ENCODE measurements around the gene RABL6. TPM values are rescaled to one million over a fixed set of nuclear protein-coding genes. Genes with fewer than 3 reads are reported as not detected.
A peak's percentile ranks its signal among the peaks of the same experiment; 100 is the strongest.

Gene RABL6
- total and polyA plus RNA-seq, 7 donors = 36.0 to 103 (median 55.9) TPM

DNA sequence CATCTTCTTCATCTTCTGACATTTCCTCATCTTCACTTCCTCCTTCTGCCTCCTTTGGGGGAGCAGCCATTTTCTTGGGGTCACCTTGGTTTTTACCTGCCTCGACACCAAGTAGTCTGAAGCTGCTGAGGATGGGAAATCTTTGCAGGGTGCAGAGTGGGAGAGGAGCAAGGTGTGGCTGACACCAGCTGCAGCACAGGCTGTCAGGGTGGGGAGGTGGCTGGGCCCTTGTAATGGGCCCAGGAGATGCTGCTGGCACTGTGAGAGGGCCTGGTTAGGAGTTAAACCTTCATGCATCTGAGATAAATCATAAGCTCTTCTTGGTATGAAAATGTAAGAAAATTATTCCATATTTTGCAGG, 7.7 kb downstream of the RABL6 start:
- Histone ChIP-seq H3K36me3 (peaks cover 0 to 39% (median 0%) of the 10 kb centered on the region in 4 donors), H3K4me3 (no peak overlapping the region), H3K27me3 (no peaks in the 10 kb centered on the region), H3K27ac (no peak overlapping the region), H3K4me1 (peaks cover 0 to 9% (median 4%) of the 10 kb centered on the region in 4 donors), H3K9me3 (no peaks in the 10 kb centered on the region)
- TF ChIP-seq, protein P1, sequence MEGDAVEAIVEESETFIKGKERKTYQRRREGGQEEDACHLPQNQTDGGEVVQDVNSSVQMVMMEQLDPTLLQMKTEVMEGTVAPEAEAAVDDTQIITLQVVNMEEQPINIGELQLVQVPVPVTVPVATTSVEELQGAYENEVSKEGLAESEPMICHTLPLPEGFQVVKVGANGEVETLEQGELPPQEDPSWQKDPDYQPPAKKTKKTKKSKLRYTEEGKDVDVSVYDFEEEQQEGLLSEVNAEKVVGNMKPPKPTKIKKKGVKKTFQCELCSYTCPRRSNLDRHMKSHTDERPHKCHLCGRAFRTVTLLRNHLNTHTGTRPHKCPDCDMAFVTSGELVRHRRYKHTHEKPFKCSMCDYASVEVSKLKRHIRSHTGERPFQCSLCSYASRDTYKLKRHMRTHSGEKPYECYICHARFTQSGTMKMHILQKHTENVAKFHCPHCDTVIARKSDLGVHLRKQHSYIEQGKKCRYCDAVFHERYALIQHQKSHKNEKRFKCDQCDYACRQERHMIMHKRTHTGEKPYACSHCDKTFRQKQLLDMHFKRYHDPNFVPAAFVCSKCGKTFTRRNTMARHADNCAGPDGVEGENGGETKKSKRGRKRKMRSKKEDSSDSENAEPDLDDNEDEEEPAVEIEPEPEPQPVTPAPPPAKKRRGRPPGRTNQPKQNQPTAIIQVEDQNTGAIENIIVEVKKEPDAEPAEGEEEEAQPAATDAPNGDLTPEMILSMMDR (IDR thresholded peaks at IDR 0.05) = no peak
- no peak for TF ChIP-seq POLR2A (IDR thresholded peaks at IDR 0.05)
- TF ChIP-seq POLR2AphosphoS5 (IDR thresholded peaks at IDR 0.05) = no peak
- no peak for TF ChIP-seq EP300 (IDR thresholded peaks at IDR 0.05)
- DNase-seq = no peak
- intact Hi-C loops (cut with DNase I) = no loop called here
- WGBS, 2 donors = 0 to 43% methylated on average over 1 of the region's 1 CpG

DNA sequence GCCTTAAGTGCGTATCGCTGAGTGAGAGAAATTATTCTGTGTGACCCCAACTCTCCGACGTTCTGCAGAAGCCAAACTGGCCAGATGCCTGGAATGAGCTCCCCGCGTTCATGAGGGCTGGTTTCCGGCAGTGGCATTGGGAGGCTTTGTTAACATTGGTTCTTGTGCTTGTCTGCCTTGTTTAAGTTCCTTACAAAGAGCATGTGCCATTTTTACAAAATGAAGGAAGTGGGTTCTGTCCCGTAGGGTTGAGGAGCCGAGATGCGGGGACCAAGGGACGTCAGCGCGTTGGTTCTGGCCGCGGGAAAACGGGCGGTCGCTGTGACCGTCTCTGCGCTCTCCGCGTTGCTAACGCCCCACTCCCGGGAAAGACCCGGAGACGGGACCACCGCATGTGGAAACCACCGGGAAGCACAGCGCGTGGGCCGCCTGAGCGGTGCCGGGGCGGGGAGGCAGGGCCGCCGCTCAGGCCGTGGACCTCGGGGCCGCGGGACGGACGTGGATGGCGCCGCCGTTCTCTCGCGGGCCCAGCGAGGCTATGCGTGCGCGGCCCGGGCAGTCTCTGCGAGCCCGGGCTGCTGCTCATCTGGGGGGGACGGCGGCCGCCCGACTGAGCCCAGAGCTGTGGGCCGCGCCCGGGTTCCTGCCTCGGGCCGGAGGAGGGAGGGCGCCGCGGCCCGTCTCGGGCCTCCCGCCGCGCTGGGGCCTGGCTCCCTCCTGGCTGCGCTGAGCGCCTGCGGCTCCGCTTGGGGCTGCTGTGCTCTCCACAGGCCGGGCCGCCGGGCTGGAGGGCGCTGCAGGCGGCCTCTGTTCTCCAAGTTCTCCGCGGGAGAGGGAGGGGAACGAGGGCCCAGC, 13.4 kb downstream of the RABL6 start:
- H3K4me1 ChIP-seq = peaks cover 0 to 19% (median 17%) of the 10 kb centered on the region in 4 donors
- TF ChIP-seq EP300 (IDR thresholded peaks at IDR 0.05) (no peak), POLR2A (IDR thresholded peaks at IDR 0.05) (no peak), POLR2AphosphoS5 (IDR thresholded peaks at IDR 0.05) (no peak)
- TF ChIP-seq, protein P1 (IDR thresholded peaks at IDR 0.05) = no peak
- WGBS, 2 donors = 54 to 85% methylated on average over 83 of the region's 83 CpGs
- no peak for DNase-seq
- H3K27me3 ChIP-seq = no peaks in the 10 kb centered on the region
- peak overlapping the region in 2 of 4 donors; percentile 23 to 34 for H3K27ac ChIP-seq
- peak overlapping the region in 3 of 4 donors; percentile 46 to 48 (median 46) for H3K4me3 ChIP-seq
- H3K9me3 ChIP-seq = no peaks in the 10 kb centered on the region
- peaks cover 0 to 35% (median 18%) of the 10 kb centered on the region in 4 donors for H3K36me3 ChIP-seq
- intact Hi-C loops (cut with DNase I) = no loop called here

DNA sequence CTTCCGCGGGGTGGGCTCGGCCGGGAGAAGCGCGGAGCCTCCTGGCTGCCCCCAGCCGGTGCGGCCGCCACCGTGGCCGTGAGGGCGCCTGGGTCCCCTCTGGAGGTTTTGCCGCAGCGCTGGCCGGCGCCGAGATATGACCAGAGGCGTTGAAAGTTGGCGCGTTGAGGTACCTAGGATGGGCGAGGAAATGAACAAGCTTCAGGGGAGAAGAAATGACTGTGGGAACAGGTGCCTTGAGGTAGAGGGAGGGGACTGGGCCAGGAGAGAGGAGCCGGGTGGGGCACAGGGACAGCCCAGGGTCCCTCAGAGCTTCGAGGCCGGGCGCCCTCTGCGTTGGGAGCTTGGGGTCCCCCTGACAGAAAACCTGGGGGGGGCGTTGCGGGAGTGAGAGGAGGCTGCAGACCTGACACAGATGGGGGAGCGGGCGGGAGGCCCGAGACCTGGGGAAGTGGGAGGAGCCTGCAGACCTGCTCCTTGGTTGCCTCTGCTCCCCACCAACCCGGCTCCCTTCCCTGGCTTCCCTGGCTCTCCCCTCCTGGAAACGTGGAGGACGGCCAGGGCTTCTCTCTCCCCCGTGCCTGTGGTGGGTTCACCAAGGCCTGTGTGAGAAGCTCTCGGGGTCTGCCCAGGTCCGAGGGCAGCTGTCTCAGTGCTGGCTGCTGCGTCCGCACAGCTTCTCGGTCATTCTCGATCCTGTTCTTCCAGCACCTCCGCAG, 14.2 kb downstream of the RABL6 start:
- TF ChIP-seq, protein P1 (IDR thresholded peaks at IDR 0.05) = no peak
- no peak for TF ChIP-seq POLR2A (IDR thresholded peaks at IDR 0.05)
- TF ChIP-seq POLR2AphosphoS5 (IDR thresholded peaks at IDR 0.05) = no peak
- no peak for TF ChIP-seq EP300 (IDR thresholded peaks at IDR 0.05)
- DNase-seq = no peak
- no peaks in the 10 kb centered on the region for H3K9me3 ChIP-seq
- peak overlapping the region in 2 of 4 donors; percentile 23 to 34 for H3K27ac ChIP-seq
- 87 to 92% methylated on average over 42 of the region's 42 CpGs for WGBS, 2 donors
- no peaks in the 10 kb centered on the region for H3K27me3 ChIP-seq
- intact Hi-C loops (cut with DNase I) = no loop called here
- peaks cover 0 to 19% (median 17%) of the 10 kb centered on the region in 4 donors for H3K4me1 ChIP-seq
- H3K4me3 ChIP-seq = peak overlapping the region in 3 of 4 donors; percentile 46 to 48 (median 46)
- peaks cover 0 to 43% (median 22%) of the 10 kb centered on the region in 4 donors for H3K36me3 ChIP-seq

DNA sequence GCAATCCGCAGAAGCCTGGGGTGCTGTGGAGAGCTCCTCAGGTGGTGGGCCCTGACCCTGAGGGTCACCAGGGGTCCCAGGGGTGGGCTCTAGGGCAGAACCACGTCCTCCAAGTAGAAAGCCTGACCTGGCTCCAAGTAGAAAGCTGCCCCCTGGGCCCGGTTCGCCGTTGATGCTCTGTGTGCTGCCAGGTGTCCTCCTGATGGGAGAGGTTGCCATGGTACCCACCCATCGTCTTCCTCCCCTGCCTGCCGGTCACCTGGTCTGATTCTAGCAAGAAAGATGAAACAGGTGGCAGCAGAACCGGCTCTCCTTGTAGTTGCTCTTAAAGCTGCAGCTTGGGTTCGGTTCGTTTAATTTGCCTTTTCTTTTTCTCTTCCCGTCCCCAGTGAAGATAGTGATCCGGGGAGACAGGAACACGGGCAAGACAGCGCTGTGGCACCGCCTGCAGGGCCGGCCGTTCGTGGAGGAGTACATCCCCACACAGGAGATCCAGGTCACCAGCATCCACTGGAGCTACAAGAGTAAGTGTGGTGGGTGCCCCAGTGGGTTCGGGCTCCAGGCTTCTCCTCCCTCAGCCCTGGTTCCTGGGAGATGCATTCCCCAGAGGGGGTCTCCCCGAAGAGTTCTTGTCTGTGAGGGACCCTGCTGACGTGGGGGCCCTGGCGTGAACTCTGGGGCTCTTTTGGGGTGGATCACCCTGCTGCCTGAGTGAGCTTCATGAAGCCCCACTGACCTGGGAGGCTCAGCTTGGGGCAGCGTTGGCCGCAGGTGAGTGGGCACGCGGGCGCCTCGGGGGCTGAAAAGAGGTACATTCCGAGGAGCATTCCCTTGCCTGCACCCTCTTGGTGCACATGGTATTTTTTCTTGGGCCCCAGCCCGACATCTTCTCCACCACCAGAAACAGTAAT, 15.6 kb downstream of the RABL6 start:
- peaks cover 0 to 49% (median 24%) of the 10 kb centered on the region in 4 donors for H3K36me3 ChIP-seq

More for the DNA sequence above, 15.6 kb downstream of the RABL6 start:
- H3K27ac ChIP-seq = no peak overlapping the region
- peaks cover 0 to 19% (median 17%) of the 10 kb centered on the region in 4 donors for H3K4me1 ChIP-seq
- H3K4me3 ChIP-seq = no peak overlapping the region
- H3K9me3 ChIP-seq = no peaks in the 10 kb centered on the region
- TF ChIP-seq, protein P1 (IDR thresholded peaks at IDR 0.05) = no peak
- TF ChIP-seq POLR2A (IDR thresholded peaks at IDR 0.05) (no peak), POLR2AphosphoS5 (IDR thresholded peaks at IDR 0.05) (no peak), EP300 (IDR thresholded peaks at IDR 0.05) (no peak)
- WGBS, 2 donors = 85 to 88% methylated on average over 30 of the region's 30 CpGs
- H3K27me3 ChIP-seq = no peaks in the 10 kb centered on the region
- intact Hi-C loops (cut with DNase I) = no loop called here
- no peak for DNase-seq
